Uterus (tissue), 2 donors: ENCODE data around the gene EFS.

Source experiments
- POLR2A ChIP-seq, 2 donors: fragments of 450-650 bp; IDR thresholded peaks; one replicate each; pipeline ENCODE4 v1.6.1; 2016; ENCODE audit warnings: antibody characterized with exemption in 2 of 2, mild to moderate bottlenecking in 1 of 2, moderate library complexity in 1 of 2
- TF ChIP-seq, protein P1 (sequence below), 4 experiments: fragments of 200-600 bp in 2 of 4; fragments of 450-650 bp in 2 of 4; sonication (generic) in 2 of 4; IDR thresholded peaks; one replicate each; pipeline ENCODE4 v1.5.1; 2016 to 2019; ENCODE audit warnings: antibody characterized with exemption in 4 of 4, mild to moderate bottlenecking in 2 of 4, moderate library complexity in 1 of 4

DNA sequence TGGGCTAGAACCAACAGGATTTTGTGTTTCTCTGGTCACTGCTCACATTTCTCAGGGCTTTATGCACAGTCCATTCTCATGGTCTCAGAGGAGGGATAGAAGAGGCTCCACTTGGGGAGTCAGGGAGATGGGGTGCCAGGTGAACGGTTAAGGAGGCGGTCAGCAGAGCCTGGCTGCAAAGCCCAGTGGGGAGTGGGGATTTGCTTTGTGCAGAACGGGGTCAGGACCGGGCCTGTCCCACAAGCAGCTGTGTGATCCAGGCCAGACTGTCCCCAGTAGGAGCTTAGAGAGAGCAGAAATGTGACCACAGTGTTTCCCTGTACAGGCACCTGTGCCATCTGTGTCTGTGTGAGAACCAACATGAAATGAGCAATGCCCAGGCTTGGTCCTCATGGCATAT is 16.0 kb upstream of the EFS start:
- TF ChIP-seq, protein P1, sequence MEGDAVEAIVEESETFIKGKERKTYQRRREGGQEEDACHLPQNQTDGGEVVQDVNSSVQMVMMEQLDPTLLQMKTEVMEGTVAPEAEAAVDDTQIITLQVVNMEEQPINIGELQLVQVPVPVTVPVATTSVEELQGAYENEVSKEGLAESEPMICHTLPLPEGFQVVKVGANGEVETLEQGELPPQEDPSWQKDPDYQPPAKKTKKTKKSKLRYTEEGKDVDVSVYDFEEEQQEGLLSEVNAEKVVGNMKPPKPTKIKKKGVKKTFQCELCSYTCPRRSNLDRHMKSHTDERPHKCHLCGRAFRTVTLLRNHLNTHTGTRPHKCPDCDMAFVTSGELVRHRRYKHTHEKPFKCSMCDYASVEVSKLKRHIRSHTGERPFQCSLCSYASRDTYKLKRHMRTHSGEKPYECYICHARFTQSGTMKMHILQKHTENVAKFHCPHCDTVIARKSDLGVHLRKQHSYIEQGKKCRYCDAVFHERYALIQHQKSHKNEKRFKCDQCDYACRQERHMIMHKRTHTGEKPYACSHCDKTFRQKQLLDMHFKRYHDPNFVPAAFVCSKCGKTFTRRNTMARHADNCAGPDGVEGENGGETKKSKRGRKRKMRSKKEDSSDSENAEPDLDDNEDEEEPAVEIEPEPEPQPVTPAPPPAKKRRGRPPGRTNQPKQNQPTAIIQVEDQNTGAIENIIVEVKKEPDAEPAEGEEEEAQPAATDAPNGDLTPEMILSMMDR (IDR thresholded peaks at IDR 0.05) = no peak
- TF ChIP-seq POLR2A (IDR thresholded peaks at IDR 0.05) = no peak
